GM12875 (cell line): Measurements from ENCODE around the gene HOXD1.

ENCODE experiments used
- H3K4me3 ChIP-seq: one replicate; pipeline ENCODE4 v1.5.1; 2011; ENCODE audit warnings: low read depth, low read length, control low read depth
- CTCF ChIP-seq: IDR thresholded peaks from 2 replicates; pipeline ENCODE4 v1.5.1; 2011; ENCODE audit warnings: low read depth, mild to moderate bottlenecking, control low read depth, inconsistent platforms, low read length, moderate library complexity, borderline replicate concordance; ENCODE audit not compliant: insufficient read depth

The HOXD1 gene

GRCh38 chr2:176155356-176156044 lies 33.0 kb upstream of the HOXD1 start:
- no peak for TF ChIP-seq CTCF
- H3K4me3 ChIP-seq: no peak overlapping the region

- no peak overlapping the region for H3K4me3 ChIP-seq
- no peak for TF ChIP-seq CTCF
Measured at GRCh38 chr2:176156301-176156806, 32.1 kb upstream of the HOXD1 start.

- H3K4me3 ChIP-seq: no peak within 1 kb of the TSS
- TF ChIP-seq CTCF: no peak
Measured at GRCh38 chr2:176156807-176157498, 31.5 kb upstream of the HOXD1 start, which contains the start of gene HOXD3. Gene HOXD3, plus strand, starts transcription at chr2:176157307. Its CDS starts 11,808 bp downstream, at chr2:176169115.

GRCh38 chr2:176157499-176158185 lies 30.8 kb upstream of the HOXD1 start:
- H3K4me3 ChIP-seq: no peak overlapping the region

GRCh38 chr2:176158186-176158591 lies 30.3 kb upstream of the HOXD1 start:
- H3K4me3 ChIP-seq: no peak overlapping the region
- TF ChIP-seq CTCF: no peak

More at GRCh38 chr2:176157499-176158185, 30.8 kb upstream of the HOXD1 start:
- TF ChIP-seq CTCF: no peak

GRCh38 chr2:176158855-176159662 lies 29.4 kb upstream of the HOXD1 start:
- no peak for TF ChIP-seq CTCF
- no peak overlapping the region for H3K4me3 ChIP-seq
